A549 treated with dexamethasone at 1 μM for 4 hours (cell line): ENCODE data around the gene RHCG. TPM values are rescaled to one million over a fixed set of nuclear protein-coding genes. Genes with fewer than 3 reads are reported as not detected.

Experiments used
- total RNA-seq: library from RNA; stranded (reverse); fragments of 200-300 nt; extraction: Qiagen RNA extraction; gene quantifications from 5 replicates; pipeline ENCODE4 v1.2.3, GENCODE V29; 2022

Gene RHCG
- 37.0 to 51.0 TPM (median 39.6 TPM) in 5 replicates for total RNA-seq

GRCh38 chr15:89496155-89497098 lies at the start of gene RHCG:
Gene RHCG (minus strand): TSS chr15:89496583. CDS start chr15:89496544, 39 bp downstream.

Other genes with a start within 250 kb of the RHCG start
- gene POLG, start 161.8 kb downstream of the RHCG start, total RNA-seq = 40.7 to 59.3 TPM (median 54.6 TPM) in 5 replicates
- 8.8 to 13.6 TPM (median 12.1 TPM) in 5 replicates for gene TICRR, start 78.9 kb upstream of the RHCG start, total RNA-seq
- gene KIF7, start 158.9 kb upstream of the RHCG start, total RNA-seq = 2.8 to 5.2 TPM (median 4.0 TPM) in 5 replicates
- gene PLIN1, start 182.8 kb upstream of the RHCG start, total RNA-seq = 0.06 to 0.09 TPM (median 0.08 TPM) in 5 replicates
- 7.4 to 9.9 TPM (median 8.5 TPM) in 5 replicates for gene PEX11A, start 194.2 kb upstream of the RHCG start, total RNA-seq
- 0.10 to 0.27 TPM (median 0.17 TPM) in 5 replicates for gene WDR93, start 194.2 kb upstream of the RHCG start, total RNA-seq